HepG2 (cell line): ENCODE data around the gene AGBL3. TPM values are rescaled to one million over a fixed set of nuclear protein-coding genes. Genes with fewer than 3 reads are reported as not detected.
A peak's percentile ranks its signal among the peaks of the same experiment; 100 is the strongest.

Experiments used
- AHR ChIP-seq: IDR thresholded peaks from 2 replicates; pipeline ENCODE4 v1.6.1; 2018; ENCODE audit warnings: missing genetic modification reagents, missing compliant biosample characterization
- CEBPG ChIP-seq: IDR thresholded peaks from 2 replicates; pipeline ENCODE4 v1.6.1; 2016
- EEA1 ChIP-seq: sonication (generic); formaldehyde crosslinking; IDR thresholded peaks from 2 replicates; pipeline ENCODE4 v1.5.1; 2020; ENCODE audit warnings: mild to moderate bottlenecking, missing genetic modification reagents, borderline replicate concordance
- ELF4 ChIP-seq: sonication (generic); formaldehyde crosslinking; IDR thresholded peaks from 2 replicates; pipeline ENCODE4 v1.5.0; 2020; ENCODE audit warnings: missing genetic modification reagents, mild to moderate bottlenecking, moderate library complexity, borderline replicate concordance
- GTF3A ChIP-seq: sonication (generic); formaldehyde crosslinking; conservative IDR thresholded peaks from 2 replicates; pipeline ENCODE4 v1.4.0; 2020; ENCODE audit warnings: mild to moderate bottlenecking, missing genetic modification reagents
- HDAC1 ChIP-seq: sonication (generic); formaldehyde crosslinking; IDR thresholded peaks from 2 replicates; pipeline ENCODE4 v1.5.1; 2020; ENCODE audit warnings: mild to moderate bottlenecking, missing genetic modification reagents
- KDM6A ChIP-seq: IDR thresholded peaks from 2 replicates; pipeline ENCODE4 v1.6.1; 2016; ENCODE audit warnings: low read depth
- KLF11 ChIP-seq: IDR thresholded peaks from 2 replicates; pipeline ENCODE4 v1.6.1; 2016; ENCODE audit warnings: missing compliant biosample characterization
- MAZ ChIP-seq, 2 experiments: sonication (generic) in 1 of 2; formaldehyde crosslinking in 1 of 2; IDR thresholded peaks; 2 replicates each; pipeline versions ENCODE4 v1.5.0 to v1.6.1; 2012 to 2020; ENCODE audit warnings: low read depth in 2 of 2, mild to moderate bottlenecking in 2 of 2, borderline replicate concordance in 1 of 2, improper control_type of control experiment in 1 of 2, low read length in 1 of 2, missing genetic modification reagents in 1 of 2, moderate library complexity in 1 of 2
- MTA3 ChIP-seq: sonication (generic); formaldehyde crosslinking; IDR thresholded peaks from 2 replicates; pipeline ENCODE4 v1.4.0; 2020; ENCODE audit warnings: missing genetic modification reagents
- PCBP2 ChIP-seq: fragments of 200-400 bp; formaldehyde crosslinking; optimal IDR thresholded peaks from 2 replicates; pipeline ENCODE3; 2018; ENCODE audit warnings: low read length, low read depth; ENCODE audit not compliant: poor library complexity, severe bottlenecking
- RFXAP ChIP-seq: sonication (generic); formaldehyde crosslinking; IDR thresholded peaks from 2 replicates; pipeline ENCODE4 v1.4.0; 2020; ENCODE audit warnings: missing genetic modification reagents, borderline replicate concordance
- SRSF4 ChIP-seq: fragments of 200-400 bp; formaldehyde crosslinking; IDR thresholded peaks from one replicate; pipeline ENCODE4 v1.6.1; 2018; ENCODE audit warnings: mild to moderate bottlenecking, low read depth, low read length, moderate library complexity; ENCODE audit not compliant: poor library complexity, severe bottlenecking
- STAT5B ChIP-seq: sonication (generic); formaldehyde crosslinking; IDR thresholded peaks from 2 replicates; pipeline ENCODE4 v1.4.0; 2020; ENCODE audit warnings: missing genetic modification reagents
- TBP ChIP-seq: sonication (generic); formaldehyde crosslinking; IDR thresholded peaks from 2 replicates; pipeline ENCODE4 v1.5.0; 2020; ENCODE audit warnings: missing genetic modification reagents
- U2AF2 ChIP-seq: fragments of 200-400 bp; formaldehyde crosslinking; IDR thresholded peaks from 2 replicates; pipeline ENCODE4 v1.6.1; 2017; ENCODE audit warnings: low read depth, mild to moderate bottlenecking, low read length
- ZNF24 ChIP-seq: fragments of 450-650 bp; IDR thresholded peaks from 2 replicates; pipeline ENCODE4 v1.6.1; 2017; ENCODE audit warnings: antibody characterized with exemption, mild to moderate bottlenecking
- ZNF317 ChIP-seq: sonication (generic); formaldehyde crosslinking; IDR thresholded peaks from 2 replicates; pipeline ENCODE4 v1.5.0; 2020; ENCODE audit warnings: mild to moderate bottlenecking, missing genetic modification reagents
- ZNF430 ChIP-seq: sonication (generic); formaldehyde crosslinking; IDR thresholded peaks from 2 replicates; pipeline ENCODE4 v1.9.0; 2021; ENCODE audit warnings: mild to moderate bottlenecking, missing genetic modification reagents
- ZNF468 ChIP-seq: sonication (generic); formaldehyde crosslinking; IDR thresholded peaks from 2 replicates; pipeline ENCODE4 v1.8.0; 2022; ENCODE audit warnings: mild to moderate bottlenecking, moderate library complexity, missing genetic modification reagents
- ZNF558 ChIP-seq: sonication (generic); formaldehyde crosslinking; IDR thresholded peaks from 2 replicates; pipeline ENCODE4 v1.9.0; 2022; ENCODE audit warnings: mild to moderate bottlenecking, missing genetic modification reagents, borderline replicate concordance
- ZNF773 ChIP-seq: sonication (generic); formaldehyde crosslinking; IDR thresholded peaks from 2 replicates; pipeline ENCODE4 v1.4.0; 2020; ENCODE audit warnings: missing genetic modification reagents, borderline replicate concordance
- polyA plus RNA-seq, 8 experiments: library from polyadenylated mRNA; depleted of rRNA in 3 of 8; stranded (reverse) in 7 of 8; unstranded in 1 of 8; fragments of >200 nt; fragmentation: Illumina TruSeq in 4 of 8; extraction: Trizol in 4 of 8; gene quantifications; 2 replicates each; pipeline versions ENCODE4 v1.2.1 to v1.2.3, GENCODE V29; 2011 to 2016; ENCODE audit warnings: low read depth in 4 of 8, missing spikeins in 1 of 8, mixed read lengths in 1 of 8; ENCODE audit not compliant: insufficient read depth in 1 of 8
- total RNA-seq, 5 experiments: library from RNA; depleted of rRNA; stranded (reverse); fragments of >200 nt; fragmentation: Illumina TruSeq; extraction: Trizol; gene quantifications; 2 replicates each; pipeline ENCODE4 v1.2.3, GENCODE V29; 2016; ENCODE audit warnings: low read depth in 1 of 5
- TF ChIP-seq, protein P1 (sequence below): sonication (generic); formaldehyde crosslinking; IDR thresholded peaks from 2 replicates; pipeline ENCODE4 v1.4.0; 2020; ENCODE audit warnings: mild to moderate bottlenecking, missing genetic modification reagents
- TF ChIP-seq, protein P2 (sequence below): sonication (generic); formaldehyde crosslinking; IDR thresholded peaks from 2 replicates; pipeline ENCODE4 v1.5.0; 2020; ENCODE audit warnings: missing genetic modification reagents
- TF ChIP-seq, protein P3 (sequence below): sonication (generic); formaldehyde crosslinking; IDR thresholded peaks from 2 replicates; pipeline ENCODE4 v1.8.0; 2023; ENCODE audit warnings: mild to moderate bottlenecking, missing genetic modification reagents
- TF ChIP-seq, protein P4 (sequence below): sonication (generic); formaldehyde crosslinking; IDR thresholded peaks from 2 replicates; pipeline ENCODE4 v1.8.1; 2022; ENCODE audit warnings: mild to moderate bottlenecking, missing genetic modification reagents

AGBL3 gene
- total and polyA plus RNA-seq, 2 of the 13 experiments (the other 11 are each of a cell fraction or from before 2014, with no cell fraction given): 2.2 to 7.2 TPM

DNA sequence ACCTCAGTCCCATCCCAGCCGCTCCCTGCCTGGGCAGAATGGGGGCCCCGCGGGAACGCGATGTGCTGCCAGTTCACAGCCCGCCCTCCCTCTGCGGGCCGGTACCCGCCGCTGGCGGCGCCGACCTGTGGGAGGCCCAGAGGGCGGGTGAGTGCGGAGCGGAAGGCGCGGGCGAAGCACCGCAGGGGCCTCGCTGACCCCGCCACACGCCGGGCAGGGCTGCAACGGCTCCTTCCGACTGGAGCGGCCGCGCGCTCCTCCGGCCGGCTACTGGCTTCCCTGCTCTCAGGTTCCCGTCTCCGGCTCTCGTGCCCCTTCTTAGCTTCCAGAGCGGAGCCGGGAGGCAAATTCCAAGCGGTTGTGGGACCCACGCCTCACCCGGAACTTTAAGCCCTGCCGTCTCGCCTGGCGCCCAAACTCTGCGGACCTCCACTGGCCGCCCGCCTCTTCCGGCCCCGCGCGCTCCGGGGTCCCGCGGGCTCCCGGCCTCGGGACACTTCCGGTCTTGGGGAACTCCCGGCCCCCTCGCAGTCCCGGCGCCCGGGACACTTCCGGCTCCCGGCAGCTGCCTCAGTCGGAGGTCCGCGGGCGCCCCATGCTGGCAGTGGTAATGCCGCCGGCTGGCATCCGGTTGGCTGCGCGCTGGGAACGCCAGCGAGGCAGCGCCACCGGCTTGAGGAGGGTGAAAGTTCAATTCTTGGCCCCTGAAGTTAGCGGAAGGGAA lies 184.1 kb downstream of the AGBL3 start, which contains the start of gene CYREN (continued):
- TF ChIP-seq RFXAP (CRISPR knock-in tag) (peak; percentile 79; the same call in 1 of the 2 replicates), ZNF773 (CRISPR knock-in tag) (no peak; the same call in 1 of the 2 replicates), ZNF430 (CRISPR knock-in tag) (peak; percentile 27; the same call in 1 of the 2 replicates), MTA3 (CRISPR knock-in tag) (no peak), TBP (CRISPR knock-in tag) (no peak), STAT5B (CRISPR knock-in tag) (no peak), SRSF4 (no peak), ZNF468 (no peak), PCBP2 (no peak), ELF4 (CRISPR knock-in tag) (peak; percentile 69; the same call in 1 of the 2 replicates), MAZ (IDR thresholded peaks at IDR 0.05; ENCODE audit: borderline replicate concordance, low read depth, low read length) (peak; percentile 77), MAZ (CRISPR knock-in tag; IDR thresholded peaks at IDR 0.05; ENCODE audit: low read depth) (peak; percentile 77), EEA1 (CRISPR knock-in tag) (no peak), CEBPG (CRISPR knock-in tag) (peak; percentile 46; the same call in 1 of the 2 replicates), ZNF317 (peak; percentile 58), KLF11 (no peak), HDAC1 (peak; percentile 91), ZNF24 (no peak), KDM6A (no peak), GTF3A (peak; percentile 89), ZNF558 (peak; percentile 89; the same call in 1 of the 2 replicates), AHR (peak; percentile 90; the same call in 1 of the 2 replicates), U2AF2 (0 out of 2 replicates have a peak, but pooled peaks have one; percentile 48)
- TF ChIP-seq, protein P1, sequence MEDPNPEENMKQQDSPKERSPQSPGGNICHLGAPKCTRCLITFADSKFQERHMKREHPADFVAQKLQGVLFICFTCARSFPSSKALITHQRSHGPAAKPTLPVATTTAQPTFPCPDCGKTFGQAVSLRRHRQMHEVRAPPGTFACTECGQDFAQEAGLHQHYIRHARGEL (CRISPR knock-in tag): no peak; the same call in 1 of the 2 replicates
- TF ChIP-seq, protein P2, sequence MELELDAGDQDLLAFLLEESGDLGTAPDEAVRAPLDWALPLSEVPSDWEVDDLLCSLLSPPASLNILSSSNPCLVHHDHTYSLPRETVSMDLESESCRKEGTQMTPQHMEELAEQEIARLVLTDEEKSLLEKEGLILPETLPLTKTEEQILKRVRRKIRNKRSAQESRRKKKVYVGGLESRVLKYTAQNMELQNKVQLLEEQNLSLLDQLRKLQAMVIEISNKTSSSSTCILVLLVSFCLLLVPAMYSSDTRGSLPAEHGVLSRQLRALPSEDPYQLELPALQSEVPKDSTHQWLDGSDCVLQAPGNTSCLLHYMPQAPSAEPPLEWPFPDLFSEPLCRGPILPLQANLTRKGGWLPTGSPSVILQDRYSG (CRISPR knock-in tag): 0 out of 2 replicates have a peak, but pooled peaks have one; percentile 71
- TF ChIP-seq, protein P3, sequence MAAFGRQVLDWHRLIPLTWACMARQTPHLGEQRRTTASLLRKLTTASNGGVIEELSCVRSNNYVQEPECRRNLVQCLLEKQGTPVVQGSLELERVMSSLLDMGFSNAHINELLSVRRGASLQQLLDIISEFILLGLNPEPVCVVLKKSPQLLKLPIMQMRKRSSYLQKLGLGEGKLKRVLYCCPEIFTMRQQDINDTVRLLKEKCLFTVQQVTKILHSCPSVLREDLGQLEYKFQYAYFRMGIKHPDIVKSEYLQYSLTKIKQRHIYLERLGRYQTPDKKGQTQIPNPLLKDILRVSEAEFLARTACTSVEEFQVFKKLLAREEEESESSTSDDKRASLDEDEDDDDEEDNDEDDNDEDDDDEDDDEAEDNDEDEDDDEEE (CRISPR knock-in tag): peak; percentile 93
- TF ChIP-seq, protein P4, sequence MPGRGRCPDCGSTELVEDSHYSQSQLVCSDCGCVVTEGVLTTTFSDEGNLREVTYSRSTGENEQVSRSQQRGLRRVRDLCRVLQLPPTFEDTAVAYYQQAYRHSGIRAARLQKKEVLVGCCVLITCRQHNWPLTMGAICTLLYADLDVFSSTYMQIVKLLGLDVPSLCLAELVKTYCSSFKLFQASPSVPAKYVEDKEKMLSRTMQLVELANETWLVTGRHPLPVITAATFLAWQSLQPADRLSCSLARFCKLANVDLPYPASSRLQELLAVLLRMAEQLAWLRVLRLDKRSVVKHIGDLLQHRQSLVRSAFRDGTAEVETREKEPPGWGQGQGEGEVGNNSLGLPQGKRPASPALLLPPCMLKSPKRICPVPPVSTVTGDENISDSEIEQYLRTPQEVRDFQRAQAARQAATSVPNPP (CRISPR knock-in tag): no peak
